Inferior parietal cortex (tissue), 1 donor: Measurements from ENCODE around the gene FBXO34.

Source experiments
- DNase-seq: peaks from one replicate; pipeline ENCODE4 v3.0.0-alpha.2; 2016; ENCODE audit errors: extremely low spot score

The FBXO34 gene

DNA sequence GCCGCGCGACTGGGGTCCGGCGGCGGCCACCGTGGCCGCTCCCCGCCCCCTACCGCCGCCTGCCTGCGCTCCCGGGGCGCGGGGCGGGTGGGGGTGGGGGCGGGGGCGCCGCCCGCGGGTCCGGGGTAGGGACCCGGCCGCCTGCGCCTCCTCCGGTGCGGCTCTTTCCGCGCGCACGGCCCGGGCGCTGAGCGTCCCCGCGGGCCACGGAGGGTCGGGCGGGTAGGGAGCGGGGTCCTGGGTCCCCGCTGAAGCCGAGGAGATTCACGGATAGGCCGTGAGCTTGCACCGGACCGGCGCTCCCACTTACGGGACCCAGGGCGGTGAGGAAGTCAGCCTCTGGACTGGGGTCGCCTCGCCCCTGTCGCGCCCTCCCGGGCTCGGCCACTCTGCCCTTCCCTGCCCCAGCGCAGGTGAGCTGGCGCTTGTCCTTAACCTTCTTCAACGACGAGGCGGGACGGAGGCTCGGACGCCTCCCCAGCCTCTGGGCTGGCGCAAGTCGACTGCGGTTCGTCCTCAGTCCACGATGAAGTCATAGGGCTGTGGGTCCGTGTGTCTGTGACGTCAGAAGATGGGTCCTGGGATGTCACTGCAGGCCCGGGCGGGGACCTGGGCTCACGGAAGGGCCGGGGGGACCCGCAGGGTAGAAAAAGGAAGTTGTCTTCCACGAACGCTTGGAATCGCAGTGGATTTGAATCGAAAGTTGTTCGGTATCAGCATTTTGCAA is 514 bp downstream of the FBXO34 start:
- peak; percentile 47 for DNase-seq

DNA sequence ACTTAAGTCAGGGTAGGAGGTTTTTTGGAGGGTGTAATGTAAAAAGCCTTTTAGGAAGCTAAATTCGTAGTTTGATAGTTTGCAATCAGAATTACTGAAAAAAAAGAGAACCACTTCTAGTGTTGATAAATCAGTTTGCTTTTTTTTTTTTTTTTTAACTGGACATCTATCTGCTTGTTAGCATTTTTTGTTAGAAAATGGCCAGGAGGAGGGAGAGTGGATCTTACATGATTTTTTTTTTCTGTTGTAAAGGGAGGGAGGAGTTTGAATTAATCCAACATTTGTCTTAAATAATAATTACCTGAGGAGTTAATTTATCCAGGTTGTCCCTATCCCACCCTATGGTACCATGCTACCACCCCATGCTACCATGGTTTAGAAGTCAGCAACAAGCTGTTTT is 1.2 kb downstream of the FBXO34 start:
- no peak for DNase-seq

DNA sequence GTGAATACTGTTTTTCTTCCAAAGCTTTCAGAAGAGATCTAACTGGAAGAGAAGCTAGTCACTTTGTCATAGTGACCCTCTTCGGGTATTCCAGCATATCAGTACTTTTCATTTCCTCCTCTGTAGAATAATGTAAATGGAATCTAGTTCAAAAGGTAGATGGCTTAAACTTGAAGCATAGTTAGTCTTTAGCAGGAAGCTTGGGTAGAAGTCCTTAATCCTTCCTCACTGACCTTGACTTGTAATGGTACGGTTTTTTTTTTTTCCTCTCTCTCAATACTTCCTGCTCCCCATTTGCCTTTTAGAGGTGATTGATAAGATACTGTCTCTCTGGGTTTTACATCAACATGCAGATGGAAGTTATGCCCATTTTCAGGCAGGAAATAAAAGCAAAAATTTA is 1.7 kb downstream of the FBXO34 start:
- no peak for DNase-seq

DNA sequence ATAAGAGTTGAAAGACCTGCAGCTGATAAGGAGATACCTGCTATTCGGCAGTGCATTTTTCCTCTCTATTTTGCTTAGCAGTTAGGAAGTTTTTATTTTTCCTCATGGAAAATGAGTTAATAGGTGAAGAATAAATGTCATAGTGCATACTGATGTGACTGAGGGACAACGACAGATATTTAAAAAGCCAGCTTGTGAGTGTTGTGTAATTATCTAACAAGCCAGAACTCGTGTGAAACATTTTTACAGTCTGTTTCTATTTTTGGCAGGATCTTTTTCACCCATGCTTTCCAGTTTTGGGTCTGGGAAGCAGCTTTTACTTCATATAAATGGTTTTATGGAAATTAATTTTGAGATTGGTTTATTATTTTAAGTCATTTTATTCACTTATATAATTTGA is 2.9 kb downstream of the FBXO34 start:
- peak; percentile 41 for DNase-seq

DNA sequence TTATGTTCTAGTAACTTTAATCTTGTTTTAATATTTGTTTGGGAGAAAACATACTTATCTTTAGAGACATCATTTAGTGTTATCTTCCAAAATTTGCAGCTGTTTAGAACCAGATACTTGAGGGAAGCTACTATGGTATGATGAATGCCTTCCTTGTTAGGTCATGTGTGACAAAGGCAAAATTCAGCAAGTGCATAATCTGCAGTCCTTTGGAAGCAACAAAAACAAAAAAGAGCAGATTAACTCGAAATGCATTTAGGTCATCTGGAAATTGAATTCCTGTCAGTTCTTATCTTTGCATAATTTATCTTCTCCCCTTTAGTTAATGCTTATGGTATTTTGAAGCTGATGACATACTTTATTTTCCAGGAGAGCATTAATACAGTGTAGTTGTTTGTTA is 3.5 kb downstream of the FBXO34 start:
- no peak for DNase-seq

DNA sequence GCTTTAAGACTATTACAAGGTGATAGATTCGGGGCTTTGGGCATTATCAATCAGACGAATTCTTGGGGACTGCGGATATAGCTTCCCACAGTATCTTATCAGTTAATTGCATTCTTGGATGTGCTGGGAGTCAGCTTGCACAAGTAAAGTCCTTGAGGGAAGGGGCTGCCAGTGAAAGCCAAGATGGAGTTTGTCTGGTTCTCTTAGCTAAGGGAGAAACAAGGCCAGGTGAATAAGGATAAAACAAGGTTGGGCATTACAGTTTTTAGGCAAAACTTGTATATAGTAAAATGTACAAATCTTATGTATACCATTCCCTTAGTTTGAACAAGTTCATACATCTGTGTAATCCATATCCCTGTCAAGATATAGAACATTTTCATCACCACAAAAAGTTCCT is 5.5 kb downstream of the FBXO34 start:
- DNase-seq = no peak

DNA sequence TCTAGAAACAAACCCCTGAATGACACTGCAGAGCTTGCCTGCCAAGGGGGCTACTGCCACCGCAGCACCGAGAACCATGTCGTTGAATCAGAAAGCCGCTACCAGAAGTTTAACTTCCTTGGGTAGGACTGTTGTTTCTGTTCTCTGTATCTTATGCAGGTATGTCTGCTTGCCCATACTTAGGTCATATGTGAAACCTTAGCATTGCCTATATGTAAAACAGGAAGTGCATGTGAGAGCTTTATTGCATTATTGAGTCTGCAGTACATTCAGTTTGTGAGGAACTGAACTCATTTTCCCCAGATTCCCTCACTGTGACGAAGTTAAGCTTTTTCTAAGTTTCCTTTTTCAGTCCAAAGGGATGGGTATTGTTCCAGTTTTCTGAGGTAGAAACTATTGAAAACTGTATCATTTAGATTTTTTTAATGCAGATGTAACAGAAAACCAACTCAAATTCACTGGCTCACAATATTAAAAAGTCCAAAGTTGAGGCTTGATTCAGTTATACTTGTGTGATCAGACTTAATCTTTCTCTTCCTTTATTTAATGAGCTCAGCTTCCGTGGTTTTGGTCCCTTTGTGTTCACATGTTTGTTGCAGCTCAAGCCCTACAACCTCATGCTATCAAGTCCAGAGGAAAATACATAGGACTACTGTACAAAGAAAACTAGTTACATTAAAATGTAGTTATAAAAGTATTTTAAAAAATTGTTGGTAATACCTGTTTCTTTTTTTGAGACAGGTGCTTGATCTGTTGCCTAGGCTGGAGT is 6.9 kb downstream of the FBXO34 start:
- no peak for DNase-seq

DNA sequence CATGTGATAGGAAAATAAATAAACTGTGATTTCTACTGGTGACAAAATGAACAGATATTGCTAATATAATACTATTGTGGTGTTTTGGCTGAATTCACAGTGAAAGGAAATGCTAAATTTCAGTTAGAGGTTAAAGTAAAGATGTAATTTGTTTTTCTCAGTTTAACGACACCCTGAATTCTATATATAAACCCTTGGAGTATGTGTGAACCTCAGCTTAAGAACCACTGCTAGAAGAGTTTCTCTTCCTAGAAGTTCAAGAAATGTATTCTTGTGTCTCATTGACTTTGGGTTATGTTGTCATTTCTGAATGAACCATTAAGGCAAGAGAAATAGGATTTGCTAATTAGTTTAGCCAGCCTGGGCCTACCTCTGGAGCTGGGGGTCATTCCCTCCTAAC is 8.2 kb downstream of the FBXO34 start:
- DNase-seq = no peak

DNA sequence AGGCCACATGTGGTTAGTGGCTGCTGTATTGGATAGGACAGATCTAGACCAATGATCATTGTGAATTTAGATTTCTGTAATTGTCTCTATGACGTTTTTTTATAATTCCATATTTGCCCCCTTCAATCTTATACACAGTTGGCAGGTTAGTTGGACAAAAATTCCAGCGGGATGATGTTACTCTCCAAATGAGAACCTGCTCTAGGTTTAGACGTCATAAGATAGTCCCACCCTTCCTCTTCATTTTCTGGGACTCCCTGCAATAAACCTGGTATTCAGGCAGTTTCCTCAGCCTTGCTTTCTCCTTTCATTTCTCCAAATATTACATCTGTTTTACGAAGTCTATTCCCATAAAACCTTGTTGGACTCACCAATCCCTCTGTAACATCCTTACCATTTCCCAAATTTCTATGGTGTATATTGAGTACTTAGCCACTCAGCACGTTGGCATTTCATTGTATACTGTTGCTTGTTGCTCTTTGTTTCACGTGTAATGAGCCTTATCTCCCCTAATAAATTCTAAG is 10.2 kb downstream of the FBXO34 start:
- DNase-seq = no peak

DNA sequence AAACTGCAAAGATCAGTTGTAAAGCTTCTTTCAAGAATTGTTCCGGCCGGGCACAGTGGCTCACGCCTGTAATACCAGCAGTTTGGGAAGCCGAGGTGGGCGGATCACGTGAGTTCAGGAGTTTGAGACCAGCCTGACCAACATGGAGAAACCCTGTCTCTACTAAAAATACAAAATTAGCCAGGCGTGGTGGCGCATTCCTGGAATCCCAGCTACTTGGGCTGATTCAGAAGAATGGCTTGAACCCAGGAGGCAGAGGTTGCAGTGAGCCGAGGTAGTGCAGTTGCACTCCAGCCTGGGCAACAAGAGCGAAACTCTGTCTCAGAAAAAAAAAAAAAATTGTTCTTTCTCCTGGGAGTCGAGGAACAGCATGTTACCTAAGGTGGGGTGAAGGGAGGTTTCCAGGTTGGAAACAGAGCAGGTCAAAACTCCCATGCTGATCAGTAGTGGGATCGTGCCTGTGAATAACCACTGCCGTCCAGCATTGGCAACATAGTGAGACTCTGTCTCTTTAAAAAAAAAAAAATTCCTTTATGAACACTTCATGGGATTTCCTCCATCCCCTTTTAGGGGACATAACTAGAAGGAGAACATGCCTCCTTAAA is 13.9 kb downstream of the FBXO34 start:
- DNase-seq = no peak

DNA sequence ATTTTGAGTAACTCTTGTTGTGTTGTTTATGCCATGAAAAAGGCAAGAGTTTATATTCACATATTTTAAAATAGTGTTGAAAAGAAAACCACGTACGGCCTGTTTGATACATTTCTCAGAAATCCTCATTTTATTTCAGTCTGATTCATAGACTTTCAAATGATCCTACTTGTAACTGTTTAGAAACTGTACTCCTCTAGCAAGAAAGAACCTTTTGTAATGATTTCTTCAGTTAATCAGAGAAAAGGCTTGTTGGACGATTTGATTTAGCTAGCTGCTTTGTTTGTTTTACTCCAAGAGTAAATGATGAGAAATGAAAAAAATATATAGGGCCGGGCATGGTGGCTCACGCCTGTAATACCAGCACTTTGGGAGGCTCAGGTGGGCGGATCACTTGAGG is 17.2 kb downstream of the FBXO34 start:
- no peak for DNase-seq

DNA sequence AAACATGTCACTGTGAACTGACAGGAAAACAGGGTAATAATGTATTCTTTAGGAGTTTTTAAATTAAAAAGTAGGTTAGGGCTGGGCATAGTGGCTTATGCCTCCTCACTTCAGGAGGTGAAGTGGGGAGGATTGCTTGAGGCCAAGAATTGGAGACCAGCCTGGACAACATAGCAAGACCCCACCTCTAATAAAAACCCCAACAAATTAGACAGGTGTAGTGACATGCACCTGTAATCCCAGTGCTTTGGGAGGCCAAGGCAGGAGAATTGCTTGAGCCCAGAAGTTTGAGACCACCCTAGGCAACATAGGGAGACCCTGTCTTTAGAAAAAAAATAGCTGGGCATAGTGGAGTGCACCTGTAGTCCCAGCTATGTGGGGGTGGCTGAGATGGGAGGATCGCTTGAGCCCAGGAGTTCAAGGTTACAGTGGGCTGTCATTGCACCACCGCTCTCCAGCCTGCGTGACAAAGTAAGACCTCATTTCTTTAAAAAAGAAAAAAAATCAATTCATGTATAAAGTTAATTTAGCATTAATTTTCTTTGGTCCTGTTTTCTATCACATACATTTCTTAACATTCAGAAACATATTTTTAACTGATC is 20.4 kb downstream of the FBXO34 start:
- DNase-seq = no peak

DNA sequence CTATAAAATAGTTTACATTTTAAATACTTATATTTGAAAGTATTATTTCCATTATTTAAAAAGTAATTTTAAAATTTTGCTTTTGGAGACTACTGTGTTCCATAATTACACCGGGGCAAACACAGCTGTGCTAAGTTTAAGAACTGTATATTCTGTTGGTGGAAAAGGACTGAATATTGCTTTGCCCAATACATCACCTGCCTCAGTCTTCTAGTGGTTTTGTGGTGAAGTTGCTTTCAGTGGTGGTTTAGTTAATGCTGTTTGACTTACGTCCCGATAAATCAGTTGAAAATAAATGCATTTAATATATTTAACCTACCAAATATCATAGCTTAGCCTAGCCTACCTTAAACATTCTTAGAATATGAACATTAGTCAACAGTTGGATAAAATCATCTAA is 23.4 kb downstream of the FBXO34 start:
- DNase-seq = no peak

DNA sequence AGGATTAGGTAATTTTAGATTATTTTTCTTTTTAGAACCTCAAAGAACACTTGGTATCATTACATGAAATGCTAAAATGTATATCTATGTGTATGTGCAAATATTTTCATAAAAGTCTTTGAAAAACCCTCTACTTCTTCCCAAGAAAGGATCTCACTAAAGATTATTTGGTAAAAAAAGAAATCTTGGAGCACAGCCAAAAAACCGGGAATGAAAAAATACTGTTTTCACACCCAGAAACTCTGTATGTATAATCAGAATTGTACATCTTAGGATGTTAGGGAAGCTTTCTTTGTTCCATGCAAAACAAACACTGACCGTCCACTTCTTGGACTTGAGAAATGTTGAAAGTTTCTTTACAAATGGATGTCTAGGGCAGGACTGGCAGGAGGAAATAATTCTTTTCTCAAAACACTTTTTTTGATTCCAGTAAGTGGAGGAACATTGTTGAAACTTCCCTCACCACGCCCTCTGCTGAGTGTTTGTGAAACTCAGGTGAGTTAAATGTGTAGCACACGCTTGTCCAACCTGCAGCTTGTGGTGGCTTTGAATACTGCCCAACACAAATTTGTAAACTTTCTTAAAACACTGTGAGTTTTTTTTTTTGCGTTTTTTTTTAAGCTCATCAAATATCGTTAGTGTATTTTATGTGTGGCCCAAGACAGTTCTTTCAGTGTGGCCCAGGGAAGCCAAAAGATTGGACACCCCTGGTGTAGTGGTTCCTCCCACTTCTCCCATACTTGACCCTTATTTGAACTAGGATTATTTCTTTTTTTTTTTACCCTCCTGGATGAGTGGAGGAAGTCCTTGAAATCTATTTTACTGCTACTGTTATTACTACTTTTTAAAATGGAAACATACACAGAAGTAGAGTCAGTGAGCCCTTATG is 26.6 kb downstream of the FBXO34 start:
- no peak for DNase-seq

DNA sequence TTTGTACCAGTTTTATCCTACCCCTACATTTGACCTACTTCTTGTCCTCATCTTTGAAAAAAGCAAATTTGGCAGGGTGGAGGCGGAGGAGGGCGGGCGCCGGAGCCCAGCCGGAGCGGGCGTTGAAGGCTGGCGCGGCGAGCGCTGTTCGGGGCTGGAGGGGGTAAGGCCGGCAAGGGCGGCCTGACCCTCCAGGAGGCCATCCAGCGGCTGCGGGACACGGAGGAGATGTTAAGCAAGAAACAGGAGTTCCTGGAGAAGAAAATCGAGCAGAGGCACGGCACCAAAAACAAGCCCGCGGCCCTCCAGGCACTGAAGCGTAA is 27.2 kb downstream of the FBXO34 start:
- DNase-seq = no peak

DNA sequence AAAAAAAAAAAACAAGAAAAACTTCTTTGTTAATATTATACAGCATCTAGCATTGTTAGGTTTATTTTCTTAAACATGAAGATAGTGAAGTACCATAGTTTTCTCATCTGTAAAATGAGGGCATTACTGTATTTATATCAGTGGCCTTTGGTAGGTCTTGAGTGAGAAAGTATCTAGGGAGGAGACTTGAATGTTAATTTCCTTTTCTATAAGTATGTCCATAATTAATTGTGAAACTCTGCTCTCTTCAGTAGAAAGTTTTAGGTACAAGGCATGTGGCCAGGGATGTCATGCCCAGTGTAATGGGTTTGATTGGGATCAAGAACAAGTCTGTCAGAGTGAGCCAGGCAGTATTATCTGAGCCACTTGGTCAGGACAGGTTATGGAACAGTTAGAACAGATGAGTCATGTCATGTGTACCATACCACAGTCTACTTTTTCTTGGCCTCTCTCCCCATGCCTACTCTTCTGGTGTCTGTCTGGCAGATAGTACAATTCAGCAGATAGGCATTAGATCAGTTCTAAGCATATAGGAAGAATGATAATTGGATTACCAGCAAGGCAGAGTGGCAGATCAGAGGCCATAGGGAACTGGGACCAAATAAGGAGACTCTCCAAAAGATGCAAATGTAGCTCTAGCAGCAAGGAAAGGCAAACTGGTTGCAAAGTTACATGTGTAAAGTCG is 30.4 kb downstream of the FBXO34 start:
- no peak for DNase-seq

DNA sequence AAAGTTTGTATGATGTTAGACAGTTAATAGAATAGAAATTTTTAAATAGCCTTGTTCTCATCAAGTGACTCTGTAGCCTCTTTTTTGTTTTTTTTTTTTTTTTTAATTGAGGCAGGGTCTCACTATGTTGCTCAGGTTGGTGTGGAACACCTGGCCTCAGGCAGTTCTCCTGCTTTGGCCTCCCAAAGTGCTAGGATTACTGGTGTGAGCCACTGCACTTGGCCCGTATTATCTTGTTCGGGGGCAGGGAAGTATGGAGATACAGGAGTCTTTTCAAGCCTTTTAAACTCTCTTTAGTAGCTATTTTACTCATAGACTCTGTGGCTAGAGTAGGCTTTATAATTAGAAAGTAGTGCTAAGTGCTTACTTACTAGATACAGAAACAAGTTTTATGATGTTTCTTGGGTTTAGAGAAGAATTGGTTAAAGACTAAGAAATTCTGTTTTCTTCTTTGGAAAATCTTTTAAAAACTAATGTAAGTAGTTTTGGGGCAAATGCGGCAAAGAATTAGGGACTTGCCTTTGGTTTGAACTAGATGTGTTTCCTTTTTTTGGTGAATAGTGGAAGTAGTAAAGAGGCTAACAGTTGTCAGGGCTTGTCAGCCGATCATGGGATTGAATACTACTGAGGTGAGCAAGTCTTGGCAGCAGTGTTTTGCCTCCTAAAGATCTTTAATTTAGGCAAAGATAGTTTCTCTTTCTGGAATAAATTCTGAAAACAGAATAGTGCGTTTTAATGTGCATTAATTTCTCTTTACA is 31.3 kb downstream of the FBXO34 start:
- DNase-seq = no peak

DNA sequence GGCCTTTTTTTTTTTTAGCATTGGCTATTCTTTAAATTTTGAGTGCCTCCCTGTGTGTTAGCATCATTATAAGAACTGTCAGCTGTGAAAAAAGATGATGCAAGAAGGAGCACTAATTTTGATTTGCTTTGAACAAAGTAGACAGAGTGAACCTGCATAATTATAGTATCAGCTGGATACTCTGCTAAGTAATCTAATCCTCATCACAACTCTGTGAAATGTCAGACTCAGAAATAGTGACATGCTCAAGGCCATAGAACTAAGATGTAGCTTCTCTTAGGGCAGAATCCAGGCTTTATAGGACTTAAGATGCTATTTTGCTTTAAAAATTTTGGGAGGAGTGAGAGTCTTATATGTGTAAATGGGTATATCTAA is 31.9 kb downstream of the FBXO34 start:
- no peak for DNase-seq

DNA sequence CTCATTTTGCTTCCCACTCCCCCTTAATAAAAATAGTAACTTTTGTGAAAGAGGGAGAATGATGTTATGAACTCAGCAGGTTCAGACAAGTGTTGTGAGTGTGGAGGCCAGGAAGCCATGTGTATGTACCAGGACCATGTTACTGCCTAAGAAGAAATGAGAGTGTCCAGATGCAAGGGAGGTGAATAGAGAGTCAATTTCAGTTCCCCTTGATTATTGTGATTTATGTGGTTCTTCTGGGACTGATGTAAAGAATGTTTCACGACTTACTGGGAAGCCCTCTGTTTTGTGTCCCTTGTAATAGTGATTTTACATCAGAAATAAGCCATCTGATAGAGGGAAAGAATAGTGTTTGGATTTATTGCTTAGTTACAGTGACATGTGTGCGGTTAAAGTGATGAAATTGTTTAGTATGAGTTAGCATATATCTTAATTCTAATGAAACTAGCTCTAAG is 32.5 kb downstream of the FBXO34 start:
- no peak for DNase-seq

DNA sequence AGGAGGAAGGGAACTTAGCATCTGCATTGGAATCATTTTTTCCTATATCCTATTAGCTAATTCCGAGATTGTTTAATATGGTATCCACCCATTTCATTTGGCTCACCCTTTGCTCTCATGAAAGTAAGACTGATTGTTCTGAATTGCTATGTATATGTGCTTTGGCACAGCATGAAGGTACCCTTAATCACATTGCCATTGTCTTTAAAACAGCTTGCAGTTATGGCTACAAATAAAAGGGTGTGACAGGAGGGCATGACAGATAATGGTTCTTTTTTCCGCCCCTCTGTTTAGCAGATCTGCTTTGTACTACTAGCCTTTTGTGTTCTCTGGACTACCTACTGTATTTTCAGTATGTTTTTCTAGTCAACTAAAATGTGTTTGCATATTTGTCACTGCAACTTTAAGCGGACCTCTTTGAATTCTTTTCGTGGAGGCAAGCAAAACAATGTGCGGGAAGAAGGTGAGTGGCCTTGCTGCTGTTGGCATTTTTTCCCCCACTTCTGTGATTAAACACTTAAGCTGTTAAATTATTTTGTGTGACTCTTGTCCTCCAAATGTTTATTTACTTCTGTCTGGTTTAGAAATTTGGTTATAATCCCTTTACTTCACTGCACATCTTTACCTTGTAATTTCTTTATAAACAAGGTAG is 35.8 kb downstream of the FBXO34 start:
- no peak for DNase-seq
